HepG2 (cell line): ENCODE data around the gene TANGO2. TPM values are rescaled to one million over a fixed set of nuclear protein-coding genes. Genes with fewer than 3 reads are reported as not detected.

Experiments
- HNF1A ChIP-seq, 2 experiments: sonication (generic) in 1 of 2; formaldehyde crosslinking in 1 of 2; IDR thresholded peaks; 2 replicates each; pipeline versions ENCODE4 v1.4.0 to v1.6.1; 2016 to 2020; ENCODE audit warnings: borderline replicate concordance in 1 of 2, low read depth in 1 of 2, mild to moderate bottlenecking in 1 of 2, missing genetic modification reagents in 1 of 2
- MBNL3 ChIP-seq: fragments of 250-450 bp; sonication (Bioruptor Pico); conservative IDR thresholded peaks from 2 replicates; pipeline ENCODE4 v1.8.0; 2022; ENCODE audit warnings: mild to moderate bottlenecking, inconsistent platforms
- NCOA1 ChIP-seq: sonication (generic); formaldehyde crosslinking; IDR thresholded peaks from 2 replicates; pipeline ENCODE4 v1.9.0; 2021; ENCODE audit warnings: missing genetic modification reagents
- ZBTB40 ChIP-seq, 2 experiments: fragments of 450-650 bp in 1 of 2; sonication (generic) in 1 of 2; formaldehyde crosslinking in 1 of 2; IDR thresholded peaks; 2 replicates each; pipeline versions ENCODE4 v1.6.1 to v1.8.0; 2016 to 2022; ENCODE audit warnings: antibody characterized with exemption in 1 of 2, mild to moderate bottlenecking in 1 of 2, missing genetic modification reagents in 1 of 2
- ZNF350 ChIP-seq: sonication (generic); formaldehyde crosslinking; IDR thresholded peaks from 2 replicates; pipeline ENCODE4 v1.4.0; 2020; ENCODE audit warnings: mild to moderate bottlenecking, low read depth, missing genetic modification reagents, borderline replicate concordance
- polyA plus RNA-seq, 8 experiments: library from polyadenylated mRNA; depleted of rRNA in 3 of 8; stranded (reverse) in 7 of 8; unstranded in 1 of 8; fragments of >200 nt; fragmentation: Illumina TruSeq in 4 of 8; extraction: Trizol in 4 of 8; gene quantifications; 2 replicates each; pipeline versions ENCODE4 v1.2.1 to v1.2.3, GENCODE V29; 2011 to 2016; ENCODE audit warnings: low read depth in 4 of 8, missing spikeins in 1 of 8, mixed read lengths in 1 of 8; ENCODE audit not compliant: insufficient read depth in 1 of 8
- total RNA-seq, 5 experiments: library from RNA; depleted of rRNA; stranded (reverse); fragments of >200 nt; fragmentation: Illumina TruSeq; extraction: Trizol; gene quantifications; 2 replicates each; pipeline ENCODE4 v1.2.3, GENCODE V29; 2016; ENCODE audit warnings: low read depth in 1 of 5
- TF ChIP-seq, protein P1 (sequence below): sonication (generic); formaldehyde crosslinking; IDR thresholded peaks from 2 replicates; pipeline ENCODE4 v1.8.1; 2023; ENCODE audit warnings: mild to moderate bottlenecking, missing genetic modification reagents

Gene TANGO2
- total and polyA plus RNA-seq, 2 of the 13 experiments (the other 11 are each of a cell fraction or from before 2014, with no cell fraction given) = 12.9 to 14.8 TPM

DNA sequence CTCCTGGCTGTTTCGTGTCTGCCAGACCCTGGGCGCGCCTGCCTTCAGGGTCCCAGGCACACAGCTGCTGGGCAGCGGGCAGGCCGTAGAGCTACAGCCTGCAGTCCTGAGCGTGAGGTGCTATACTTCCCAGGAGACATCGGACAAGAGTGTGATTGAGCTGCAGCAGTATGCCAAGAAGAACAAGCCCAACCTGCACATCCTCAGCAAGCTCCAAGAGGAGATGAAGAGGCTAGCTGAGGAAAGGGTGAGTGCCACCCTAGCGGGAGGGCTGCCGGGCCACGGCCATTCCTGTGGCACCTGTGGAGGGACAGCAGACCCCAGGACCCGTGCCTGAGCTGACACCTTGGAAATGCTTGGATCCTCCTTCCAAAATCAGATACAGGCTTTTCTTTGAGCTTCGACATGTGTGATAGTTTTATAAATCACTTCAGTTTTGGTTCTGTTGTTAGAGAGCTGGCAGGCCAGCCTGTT, 87.9 kb downstream of the TANGO2 start (continued):
- TF ChIP-seq NCOA1 (CRISPR knock-in tag) = no peak
- TF ChIP-seq ZBTB40 (IDR thresholded peaks at IDR 0.05) = no peak
- no peak for TF ChIP-seq ZBTB40 (CRISPR knock-in tag; IDR thresholded peaks at IDR 0.05)
- TF ChIP-seq, protein P1, sequence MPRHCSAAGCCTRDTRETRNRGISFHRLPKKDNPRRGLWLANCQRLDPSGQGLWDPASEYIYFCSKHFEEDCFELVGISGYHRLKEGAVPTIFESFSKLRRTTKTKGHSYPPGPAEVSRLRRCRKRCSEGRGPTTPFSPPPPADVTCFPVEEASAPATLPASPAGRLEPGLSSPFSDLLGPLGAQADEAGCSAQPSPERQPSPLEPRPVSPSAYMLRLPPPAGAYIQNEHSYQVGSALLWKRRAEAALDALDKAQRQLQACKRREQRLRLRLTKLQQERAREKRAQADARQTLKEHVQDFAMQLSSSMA (CRISPR knock-in tag) = no peak
- TF ChIP-seq ZNF350 (CRISPR knock-in tag) = no peak
- no peak for TF ChIP-seq HNF1A (IDR thresholded peaks at IDR 0.05; ENCODE audit: low read depth)
- no peak for TF ChIP-seq HNF1A (CRISPR knock-in tag; IDR thresholded peaks at IDR 0.05; ENCODE audit: borderline replicate concordance)
- TF ChIP-seq MBNL3 (CRISPR knock-in tag) = no peak
